Gastrocnemius medialis (tissue), 4 donors: ENCODE data around the gene SMAD6. TPM values are rescaled to one million over a fixed set of nuclear protein-coding genes. Genes with fewer than 3 reads are reported as not detected.
A peak's percentile ranks its signal among the peaks of the same experiment; 100 is the strongest.

Experiments
- ATAC-seq, 2 donors: fragments of 150-250 bp; one replicate each; pipeline ENCODE4 v1.9.1; 2016
- DNase-seq, 2 donors: peaks; one replicate each; pipeline ENCODE4 v3.0.0-alpha.2; 2019
- H3K27ac ChIP-seq, 4 donors: fragments of 200-600 bp; sonication (generic); 1 replicate in 1 of 4; 2 replicates in 3 of 4; pipeline ENCODE4 v1.5.1; 2016 to 2018; ENCODE audit warnings: mild to moderate bottlenecking in 2 of 4, moderate library complexity in 1 of 4
- H3K27me3 ChIP-seq, 3 donors: fragments of 200-600 bp; sonication (generic) in 2 of 3; 1 replicate in 1 of 3; 2 replicates in 2 of 3; pipeline versions ENCODE4 v1.5.1 to v1.6.0; 2016 to 2019; ENCODE audit warnings: mild to moderate bottlenecking in 1 of 3, moderate library complexity in 1 of 3
- H3K36me3 ChIP-seq, 2 donors: fragments of 200-600 bp; sonication (generic) in 1 of 2; one replicate each; pipeline ENCODE4 v1.5.1; 2017 to 2018
- H3K4me1 ChIP-seq, 2 donors: fragments of 200-600 bp; sonication (generic) in 1 of 2; one replicate each; pipeline ENCODE4 v1.5.1; 2016 to 2017; ENCODE audit warnings: mild to moderate bottlenecking in 2 of 2
- H3K4me3 ChIP-seq, 4 donors: fragments of 200-600 bp; sonication (generic) in 3 of 4; 1 replicate in 1 of 4; 2 replicates in 3 of 4; pipeline ENCODE4 v1.5.1; 2016 to 2019; ENCODE audit warnings: mild to moderate bottlenecking in 2 of 4
- H3K9me3 ChIP-seq, 3 donors: fragments of 200-600 bp; sonication (generic) in 2 of 3; 1 replicate in 1 of 3; 2 replicates in 2 of 3; pipeline ENCODE4 v1.5.1; 2016 to 2019
- CTCF ChIP-seq, 5 experiments: fragments of 450-650 bp in 3 of 5; fragments of 200-600 bp in 2 of 5; sonication (generic) in 2 of 5; IDR thresholded peaks in 4 of 5; conservative IDR thresholded peaks in 1 of 5; 1 replicate in 4 of 5; 2 replicates in 1 of 5; pipeline ENCODE4 v1.5.1; 2016 to 2019; ENCODE audit warnings: antibody characterized with exemption in 5 of 5, mild to moderate bottlenecking in 3 of 5, moderate library complexity in 3 of 5
- POLR2A ChIP-seq, 2 donors: fragments of 450-650 bp; IDR thresholded peaks; one replicate each; pipeline ENCODE4 v1.6.1; 2017; ENCODE audit warnings: antibody characterized with exemption in 2 of 2, mild to moderate bottlenecking in 2 of 2, moderate library complexity in 2 of 2
- in situ Hi-C, 4 donors: fragments of 200-750 bp; cut with MboI; loops; one replicate each; pipeline versions ENCODE4 v1.15.0 to v1.8.0; 2017; ENCODE audit warnings: low sequenced_read_pairs in 4 of 4
- intact Hi-C: fragments of 100-400 bp; cut with DNase I; formaldehyde crosslinking; loops from one replicate; pipeline ENCODE4 v1.15.1; 2023; ENCODE audit warnings: low total_unique reads
- total RNA-seq, 4 donors: library from RNA; depleted of rRNA; stranded (reverse); fragments of >200 nt; gene quantifications; one replicate each; pipeline versions ENCODE4 v1.1.0 to v1.2.3, GENCODE V29; 2016

The SMAD6 gene
- total RNA-seq, 4 donors from 2014 or later: 2.2 to 3.7 (median 2.4) TPM

- no peaks in the 10 kb centered on the region for H3K36me3 ChIP-seq
- H3K4me3 ChIP-seq: no peak overlapping the region
- no peaks in the 10 kb centered on the region for H3K4me1 ChIP-seq
- no peaks in the 10 kb centered on the region for H3K9me3 ChIP-seq
- intact Hi-C loops (no loop called here), in situ Hi-C loops (no loop called here)
- peak overlapping the region; percentile 18 to 66 (median 36) for H3K27ac ChIP-seq
- DNase-seq: no peak
- H3K27me3 ChIP-seq: no peaks in the 10 kb centered on the region
- peak in 1 of 2 donors; percentile 8 for ATAC-seq
- TF ChIP-seq CTCF (IDR thresholded peaks at IDR 0.05 in 4 of 5, conservative IDR thresholded peaks at IDR 0.05 in 1 of 5): no peak
- peak in 1 of 2 donors; percentile 13 for TF ChIP-seq POLR2A (IDR thresholded peaks at IDR 0.05)
Observed at GRCh38 chr15:66661432-66662096, 40.5 kb upstream of the SMAD6 start.

- Histone ChIP-seq H3K27me3 (no peaks in the 10 kb centered on the region), H3K4me3 (no peak overlapping the region), H3K4me1 (no peaks in the 10 kb centered on the region), H3K27ac (peak overlapping the region in 3 of 4 donors; percentile 18 to 58 (median 37)), H3K36me3 (no peaks in the 10 kb centered on the region), H3K9me3 (no peaks in the 10 kb centered on the region)
- no peak for TF ChIP-seq CTCF (IDR thresholded peaks at IDR 0.05 in 4 of 5, conservative IDR thresholded peaks at IDR 0.05 in 1 of 5)
- TF ChIP-seq POLR2A (IDR thresholded peaks at IDR 0.05): no peak
- in situ Hi-C loops (no loop called here), intact Hi-C loops (no loop called here)
- ATAC-seq (no peak), DNase-seq (no peak)
Observed at GRCh38 chr15:66662522-66662921, 39.5 kb upstream of the SMAD6 start.

GRCh38 chr15:66663664-66664063, 38.4 kb upstream of the SMAD6 start:
- intact Hi-C loops: no loop called here

GRCh38 chr15:66670175-66670574, 31.9 kb upstream of the SMAD6 start:
- TF ChIP-seq CTCF (IDR thresholded peaks at IDR 0.05 in 4 of 5, conservative IDR thresholded peaks at IDR 0.05 in 1 of 5) (no peak), POLR2A (IDR thresholded peaks at IDR 0.05) (no peak)
- in situ Hi-C loops: no loop called here
- Histone ChIP-seq H3K4me1 (no peaks in the 10 kb centered on the region), H3K9me3 (no peaks in the 10 kb centered on the region), H3K4me3 (no peak overlapping the region), H3K27ac (no peak overlapping the region), H3K27me3 (peaks cover 0 to 6% (median 0%) of the 10 kb centered on the region in 3 donors), H3K36me3 (no peaks in the 10 kb centered on the region)
- intact Hi-C loops: no loop called here
- ATAC-seq (no peak), DNase-seq (no peak)

More at GRCh38 chr15:66663664-66664063, 38.4 kb upstream of the SMAD6 start:
- Histone ChIP-seq H3K27me3 (no peaks in the 10 kb centered on the region), H3K4me1 (no peaks in the 10 kb centered on the region), H3K4me3 (no peak overlapping the region), H3K36me3 (no peaks in the 10 kb centered on the region), H3K27ac (no peak overlapping the region), H3K9me3 (no peaks in the 10 kb centered on the region)
- TF ChIP-seq CTCF (IDR thresholded peaks at IDR 0.05 in 4 of 5, conservative IDR thresholded peaks at IDR 0.05 in 1 of 5) (no peak), POLR2A (IDR thresholded peaks at IDR 0.05) (no peak)
- in situ Hi-C loops: no loop called here
- ATAC-seq: no peak
- DNase-seq: no peak
